OCI-LY3 (cell line): ENCODE results near the gene CTCF.

Experiments used
- EZH2phosphoT487 ChIP-seq: fragments of 200-600 bp; shearing (Covaris generic); IDR thresholded peaks from 2 replicates; pipeline ENCODE4 v1.6.1; 2018; ENCODE audit warnings: antibody characterized with exemption, mixed run types, low read depth
- TF ChIP-seq, protein P1 (sequence below): fragments of 200-600, 300-600 bp; sonication (generic); IDR thresholded peaks from 2 replicates; pipeline ENCODE4 v1.5.1; 2014; ENCODE audit warnings: antibody characterized with exemption, low read length, low read depth

DNA sequence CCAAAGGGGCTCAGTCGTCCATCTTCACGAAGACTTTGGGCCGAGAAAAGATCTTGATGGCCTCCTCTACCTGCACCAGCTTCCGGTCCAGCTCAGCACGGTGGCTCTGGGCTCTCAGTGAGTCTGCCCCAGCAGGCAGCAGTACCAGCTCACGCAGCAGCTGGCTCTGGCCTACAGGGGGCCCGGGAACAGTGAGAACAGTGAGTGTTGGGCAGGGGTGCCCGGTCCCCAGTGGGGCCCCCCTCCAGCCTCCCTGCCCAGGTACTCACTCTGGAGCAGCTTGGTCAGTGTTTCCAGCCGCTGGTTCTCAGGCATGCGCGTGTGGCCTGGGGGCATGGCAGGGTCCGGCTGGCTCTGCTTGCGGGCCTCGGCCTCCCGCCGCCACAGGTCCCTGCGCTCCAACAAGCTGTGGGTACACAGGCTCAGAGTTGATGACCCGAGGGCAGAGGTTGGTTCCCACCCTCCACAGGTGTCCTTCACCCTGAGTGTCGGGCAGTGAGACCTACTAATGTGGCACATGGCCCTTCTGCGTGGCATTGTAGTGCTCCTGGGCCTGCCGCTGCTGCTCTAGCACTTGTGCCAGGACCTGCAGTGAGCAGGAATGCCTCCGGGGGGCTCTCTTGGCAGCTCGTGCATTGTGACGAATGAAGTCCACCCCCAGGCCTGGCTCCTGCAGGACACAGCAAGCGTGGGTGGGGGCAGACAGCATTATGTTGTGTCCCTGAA lies 101.0 kb downstream of the CTCF start:
- TF ChIP-seq, protein P1, sequence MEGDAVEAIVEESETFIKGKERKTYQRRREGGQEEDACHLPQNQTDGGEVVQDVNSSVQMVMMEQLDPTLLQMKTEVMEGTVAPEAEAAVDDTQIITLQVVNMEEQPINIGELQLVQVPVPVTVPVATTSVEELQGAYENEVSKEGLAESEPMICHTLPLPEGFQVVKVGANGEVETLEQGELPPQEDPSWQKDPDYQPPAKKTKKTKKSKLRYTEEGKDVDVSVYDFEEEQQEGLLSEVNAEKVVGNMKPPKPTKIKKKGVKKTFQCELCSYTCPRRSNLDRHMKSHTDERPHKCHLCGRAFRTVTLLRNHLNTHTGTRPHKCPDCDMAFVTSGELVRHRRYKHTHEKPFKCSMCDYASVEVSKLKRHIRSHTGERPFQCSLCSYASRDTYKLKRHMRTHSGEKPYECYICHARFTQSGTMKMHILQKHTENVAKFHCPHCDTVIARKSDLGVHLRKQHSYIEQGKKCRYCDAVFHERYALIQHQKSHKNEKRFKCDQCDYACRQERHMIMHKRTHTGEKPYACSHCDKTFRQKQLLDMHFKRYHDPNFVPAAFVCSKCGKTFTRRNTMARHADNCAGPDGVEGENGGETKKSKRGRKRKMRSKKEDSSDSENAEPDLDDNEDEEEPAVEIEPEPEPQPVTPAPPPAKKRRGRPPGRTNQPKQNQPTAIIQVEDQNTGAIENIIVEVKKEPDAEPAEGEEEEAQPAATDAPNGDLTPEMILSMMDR = peak; percentile 38
- no peak for TF ChIP-seq EZH2phosphoT487
